Smooth muscle cell (in vitro differentiated cells): ENCODE results near the gene NFIB. TPM values are rescaled to one million over a fixed set of nuclear protein-coding genes. Genes with fewer than 3 reads are reported as not detected.

Source experiments
- DNase-seq: peaks from one replicate; lab custom pipeline; 2025; ENCODE audit not compliant: unreplicated experiment; lab: John Stamatoyannopoulos, UW
- H2AFZ ChIP-seq: fragments of 200-600 bp; sonication (generic); 2 replicates; pipeline ENCODE4 v1.6.0; 2016; ENCODE audit warnings: antibody characterized with exemption, low read depth, mild to moderate bottlenecking
- H3F3A ChIP-seq: fragments of 200-600 bp; sonication (generic); 2 replicates; pipeline ENCODE4 v1.6.0; 2017; ENCODE audit warnings: antibody characterized with exemption, low read depth
- H3K27ac ChIP-seq: fragments of 200-600 bp; sonication (generic); 2 replicates; pipeline ENCODE4 v1.5.1; 2016; ENCODE audit warnings: low read depth, mild to moderate bottlenecking
- H3K27me3 ChIP-seq: fragments of 200-600 bp; sonication (generic); 2 replicates; pipeline ENCODE4 v1.6.1; 2016; ENCODE audit warnings: low read depth, mild to moderate bottlenecking
- H3K36me3 ChIP-seq: fragments of 200-600 bp; sonication (generic); 2 replicates; pipeline ENCODE4 v1.5.1; 2016; ENCODE audit warnings: low read depth
- H3K4me1 ChIP-seq: fragments of 200-600 bp; sonication (generic); 2 replicates; pipeline ENCODE4 v1.5.1; 2016; ENCODE audit warnings: low read depth
- H3K4me2 ChIP-seq: fragments of 200-600 bp; sonication (generic); 2 replicates; pipeline ENCODE4 v1.6.0; 2016; ENCODE audit warnings: mild to moderate bottlenecking
- H3K4me3 ChIP-seq: fragments of 200-600 bp; sonication (generic); 2 replicates; pipeline ENCODE4 v1.5.1; 2016; ENCODE audit warnings: mild to moderate bottlenecking
- H3K79me2 ChIP-seq: fragments of 200-600 bp; sonication (generic); 2 replicates; pipeline ENCODE4 v1.6.0; 2016; ENCODE audit warnings: low read depth, mild to moderate bottlenecking
- H3K9ac ChIP-seq: fragments of 200-600 bp; sonication (generic); 2 replicates; pipeline ENCODE4 v1.6.0; 2016; ENCODE audit warnings: low read depth
- H3K9me3 ChIP-seq: fragments of 200-600 bp; sonication (generic); replicated peaks from 2 replicates; pipeline ENCODE4 v1.5.1; 2016; ENCODE audit warnings: low read depth
- H4K20me1 ChIP-seq: fragments of 200-600 bp; sonication (generic); 2 replicates; pipeline ENCODE4 v1.6.0; 2016; ENCODE audit warnings: low read depth
- WGBS: methylation state at CpG from one replicate; pipeline ENCODE4 v1.1.7; 2016; ENCODE audit warnings: low lambda C conversion rate; 5-methylcytosine and 5-hydroxymethylcytosine counted together
- polyA plus RNA-seq: library from polyadenylated mRNA; unstranded; fragments of >200 nt; fragmentation: Nextera tagmentation; extraction: Ambion mirVana; gene quantifications from 2 replicates; pipeline ENCODE4 v1.2.1, GENCODE V29; 2016
- total RNA-seq: library from RNA; depleted of rRNA; stranded (reverse); fragments of >200 nt; gene quantifications from 2 replicates; pipeline ENCODE4 v1.2.3, GENCODE V29; 2014
- TF ChIP-seq, protein P1 (sequence below): fragments of 200-600 bp; sonication (generic); IDR thresholded peaks from 2 replicates; pipeline ENCODE4 v1.5.1; 2017; ENCODE audit warnings: borderline replicate concordance, mild to moderate bottlenecking, antibody characterized with exemption; ENCODE audit not compliant: insufficient read depth, poor library complexity, severe bottlenecking

NFIB gene
- total and polyA plus RNA-seq, 2 experiments from 2014 or later = 0.93 to 1.7 TPM

GRCh38 chr9:14062586-14063221 is 251.2 kb downstream of the NFIB start:
- WGBS = 53% methylated on average over 9 of the region's 9 CpGs
- H3K9ac ChIP-seq = no peak overlapping the region

GRCh38 chr9:14061936-14062585 is 251.9 kb downstream of the NFIB start:
- Histone ChIP-seq H2AFZ (no peak overlapping the region), H3F3A (no peaks in the 10 kb centered on the region), H3K27me3 (no peaks in the 10 kb centered on the region), H3K4me3 (no peak overlapping the region), H3K36me3 (no peaks in the 10 kb centered on the region), H3K9me3 (no peaks in the 10 kb centered on the region), H3K4me1 (no peaks in the 10 kb centered on the region), H3K27ac (no peak overlapping the region), H3K9ac (no peak overlapping the region), H4K20me1 (no peaks in the 10 kb centered on the region), H3K4me2 (no peak overlapping the region), H3K79me2 (no peaks in the 10 kb centered on the region)
- 93% methylated on average over 15 of the region's 15 CpGs for WGBS
- no peak for DNase-seq
- TF ChIP-seq, protein P1, sequence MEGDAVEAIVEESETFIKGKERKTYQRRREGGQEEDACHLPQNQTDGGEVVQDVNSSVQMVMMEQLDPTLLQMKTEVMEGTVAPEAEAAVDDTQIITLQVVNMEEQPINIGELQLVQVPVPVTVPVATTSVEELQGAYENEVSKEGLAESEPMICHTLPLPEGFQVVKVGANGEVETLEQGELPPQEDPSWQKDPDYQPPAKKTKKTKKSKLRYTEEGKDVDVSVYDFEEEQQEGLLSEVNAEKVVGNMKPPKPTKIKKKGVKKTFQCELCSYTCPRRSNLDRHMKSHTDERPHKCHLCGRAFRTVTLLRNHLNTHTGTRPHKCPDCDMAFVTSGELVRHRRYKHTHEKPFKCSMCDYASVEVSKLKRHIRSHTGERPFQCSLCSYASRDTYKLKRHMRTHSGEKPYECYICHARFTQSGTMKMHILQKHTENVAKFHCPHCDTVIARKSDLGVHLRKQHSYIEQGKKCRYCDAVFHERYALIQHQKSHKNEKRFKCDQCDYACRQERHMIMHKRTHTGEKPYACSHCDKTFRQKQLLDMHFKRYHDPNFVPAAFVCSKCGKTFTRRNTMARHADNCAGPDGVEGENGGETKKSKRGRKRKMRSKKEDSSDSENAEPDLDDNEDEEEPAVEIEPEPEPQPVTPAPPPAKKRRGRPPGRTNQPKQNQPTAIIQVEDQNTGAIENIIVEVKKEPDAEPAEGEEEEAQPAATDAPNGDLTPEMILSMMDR = no peak

More at GRCh38 chr9:14062586-14063221, 251.2 kb downstream of the NFIB start:
- Histone ChIP-seq H3K4me1 (no peaks in the 10 kb centered on the region), H2AFZ (no peak overlapping the region), H3K36me3 (no peaks in the 10 kb centered on the region), H3K27ac (no peak overlapping the region), H3K4me3 (no peak overlapping the region), H3K4me2 (no peak overlapping the region), H3K27me3 (no peaks in the 10 kb centered on the region), H3F3A (no peaks in the 10 kb centered on the region), H4K20me1 (no peaks in the 10 kb centered on the region), H3K9me3 (no peaks in the 10 kb centered on the region), H3K79me2 (no peaks in the 10 kb centered on the region)
- TF ChIP-seq, protein P1 = no peak
- DNase-seq = no peak

DNA sequence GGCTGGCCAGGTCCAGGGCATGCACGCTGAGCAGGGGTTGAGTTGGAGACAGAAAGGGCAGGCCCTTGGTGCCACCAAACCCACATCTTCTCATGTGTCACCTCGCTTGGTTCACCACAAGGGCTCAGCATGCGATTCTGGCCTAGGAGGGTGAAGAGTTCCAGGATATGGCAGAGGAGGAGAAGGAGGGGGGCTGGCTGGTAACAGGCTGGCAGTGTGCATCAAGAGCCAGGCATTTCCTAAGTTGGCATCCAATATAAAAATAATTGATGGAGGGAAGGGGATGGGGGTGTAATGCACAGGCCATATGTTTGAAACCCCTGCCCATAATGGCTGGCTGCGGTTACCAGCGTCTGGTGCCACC is 255.6 kb downstream of the NFIB start:
- DNase-seq = no peak
- Histone ChIP-seq H3K4me2 (no peak overlapping the region), H3F3A (no peaks in the 10 kb centered on the region), H3K36me3 (no peaks in the 10 kb centered on the region), H3K27ac (no peak overlapping the region), H4K20me1 (no peaks in the 10 kb centered on the region), H3K4me3 (no peak overlapping the region), H3K79me2 (no peaks in the 10 kb centered on the region), H3K9me3 (no peaks in the 10 kb centered on the region), H3K9ac (no peak overlapping the region), H3K27me3 (no peaks in the 10 kb centered on the region), H2AFZ (no peak overlapping the region), H3K4me1 (no peaks in the 10 kb centered on the region)
- 87% methylated on average over 5 of the region's 5 CpGs for WGBS
- TF ChIP-seq, protein P1 = no peak
